Keratinocyte (primary cell): Measurements from ENCODE around the gene NTN5. TPM values are rescaled to one million over a fixed set of nuclear protein-coding genes. Genes with fewer than 3 reads are reported as not detected.
"Not testable (repeated sequence)": the region's sequence is repeated elsewhere in the genome, so short reads cannot be mapped to it uniquely, and the experiment has no call there.

ENCODE experiments used
- DNase-seq: peaks from one replicate; pipeline ENCODE4 v3.0.0-alpha.2; 2011; ENCODE audit warnings: low read depth, missing footprints, low spot score
- FAIRE-seq: peaks from 2 replicates; lab custom pipeline; 2011; peaks lifted over from hg19 to GRCh38; lab: Jason Lieb, UNC
- H2AFZ ChIP-seq: 2 replicates; pipeline ENCODE4 v1.6.0; 2012; ENCODE audit warnings: low read length, control low read depth, inconsistent platforms; ENCODE audit not compliant: control insufficient read depth
- H3K27ac ChIP-seq: 2 replicates; pipeline ENCODE4 v1.5.1; 2011; ENCODE audit warnings: low read length; ENCODE audit not compliant: control insufficient read depth, insufficient read depth
- H3K27me3 ChIP-seq: 3 replicates; pipeline ENCODE4 v1.6.0; 2011; ENCODE audit warnings: low read length; ENCODE audit not compliant: control insufficient read depth, insufficient read depth; ENCODE audit errors: extremely low read depth
- H3K36me3 ChIP-seq, 2 experiments: 2 replicates in 1 of 2; 3 replicates in 1 of 2; pipeline ENCODE4 v1.5.1; 2011; ENCODE audit warnings: low read length in 2 of 2, mild to moderate bottlenecking in 1 of 2; ENCODE audit not compliant: control insufficient read depth in 2 of 2, insufficient read depth in 2 of 2; ENCODE audit errors: extremely low read depth in 1 of 2
- H3K4me1 ChIP-seq: 3 replicates; pipeline ENCODE4 v1.5.1; 2011; ENCODE audit warnings: low read length; ENCODE audit not compliant: control insufficient read depth, insufficient read depth; ENCODE audit errors: extremely low read depth
- H3K4me2 ChIP-seq: 3 replicates; pipeline ENCODE4 v1.6.0; 2011; ENCODE audit warnings: low read depth, low read length; ENCODE audit not compliant: control insufficient read depth, insufficient read depth; ENCODE audit errors: extremely low read depth
- H3K4me3 ChIP-seq, 3 experiments: fragments of 200-600 bp in 1 of 3; sonication (generic) in 1 of 3; 2 replicates in 2 of 3; 3 replicates in 1 of 3; pipeline ENCODE4 v1.5.1; 2011 to 2016; ENCODE audit warnings: low read length in 3 of 3, mild to moderate bottlenecking in 3 of 3, control low read depth in 2 of 3, inconsistent platforms in 1 of 3, low read depth in 1 of 3, mixed read lengths in 1 of 3, mixed run types in 1 of 3, moderate library complexity in 1 of 3; ENCODE audit not compliant: control insufficient read depth in 2 of 3, insufficient read depth in 2 of 3; ENCODE audit errors: extremely low read depth in 1 of 3
- H3K79me2 ChIP-seq: 2 replicates; pipeline ENCODE4 v1.6.0; 2012; ENCODE audit warnings: low read length; ENCODE audit not compliant: control insufficient read depth, insufficient read depth
- H3K9ac ChIP-seq: 3 replicates; pipeline ENCODE4 v1.6.0; 2011; ENCODE audit warnings: low read length; ENCODE audit not compliant: control insufficient read depth, insufficient read depth; ENCODE audit errors: extremely low read depth
- H3K9me1 ChIP-seq: 3 replicates; pipeline ENCODE4 v1.6.0; 2011; ENCODE audit warnings: low read length; ENCODE audit not compliant: control insufficient read depth, insufficient read depth; ENCODE audit errors: extremely low read depth
- H3K9me3 ChIP-seq: 2 replicates; pipeline ENCODE4 v1.5.1; 2012; ENCODE audit warnings: low read depth, low read length; ENCODE audit not compliant: control insufficient read depth
- H4K20me1 ChIP-seq: 3 replicates; pipeline ENCODE4 v1.6.0; 2011; ENCODE audit warnings: low read length; ENCODE audit not compliant: control insufficient read depth, insufficient read depth; ENCODE audit errors: extremely low read depth
- EZH2 ChIP-seq: IDR thresholded peaks from one replicate; pipeline ENCODE4 v1.6.1; 2012; ENCODE audit warnings: inconsistent platforms, mild to moderate bottlenecking, low read length, moderate library complexity
- dilution Hi-C: fragments of 300-500 bp; cut with MboI; formaldehyde crosslinking; loops from one replicate; pipeline ENCODE4 v1.7.0; 2020; ENCODE audit warnings: low sequenced_read_pairs; ENCODE audit not compliant: extremely low pct_ligation_motif_present
- polyA plus RNA-seq, 5 experiments: library from polyadenylated mRNA; depleted of rRNA in 3 of 5; stranded (reverse) in 3 of 5; stranded (forward) in 1 of 5; unstranded in 1 of 5; fragments of >200 nt; gene quantifications; 1 replicate in 1 of 5; 2 replicates in 3 of 5; 3 replicates in 1 of 5; pipeline versions ENCODE4 v1.2.1 to v1.2.3, GENCODE V29; 2011 to 2012; ENCODE audit warnings: missing spikeins in 2 of 5, low read depth in 1 of 5, low replicate concordance in 1 of 5
- TF ChIP-seq, protein P1 (sequence below), 3 experiments: IDR thresholded peaks in 1 of 3; conservative IDR thresholded peaks in 1 of 3; optimal IDR thresholded peaks in 1 of 3; 2 replicates in 2 of 3; 3 replicates in 1 of 3; pipeline versions ENCODE3 to v1.5.1; 2011; ENCODE audit warnings: low read length in 3 of 3, mild to moderate bottlenecking in 3 of 3, moderate library complexity in 2 of 3, control low read depth in 1 of 3, inconsistent platforms in 1 of 3; ENCODE audit not compliant: insufficient read depth in 2 of 3; ENCODE audit errors: extremely low read depth in 1 of 3

Gene NTN5
- polyA plus RNA-seq, 1 donor (not counting 4 experiments of a cell fraction or from before 2014, with no cell fraction given), result 0.07 TPM

GRCh38 chr19:48681127-48681470 lies 8.3 kb upstream of the NTN5 start:
- dilution Hi-C loops, result no loop called here
- no peak for DNase-seq
- no peaks in the 10 kb centered on the region for H3K36me3 ChIP-seq
- H3K9me3 ChIP-seq, result no peaks in the 10 kb centered on the region
- no peak for TF ChIP-seq EZH2
- TF ChIP-seq, protein P1, sequence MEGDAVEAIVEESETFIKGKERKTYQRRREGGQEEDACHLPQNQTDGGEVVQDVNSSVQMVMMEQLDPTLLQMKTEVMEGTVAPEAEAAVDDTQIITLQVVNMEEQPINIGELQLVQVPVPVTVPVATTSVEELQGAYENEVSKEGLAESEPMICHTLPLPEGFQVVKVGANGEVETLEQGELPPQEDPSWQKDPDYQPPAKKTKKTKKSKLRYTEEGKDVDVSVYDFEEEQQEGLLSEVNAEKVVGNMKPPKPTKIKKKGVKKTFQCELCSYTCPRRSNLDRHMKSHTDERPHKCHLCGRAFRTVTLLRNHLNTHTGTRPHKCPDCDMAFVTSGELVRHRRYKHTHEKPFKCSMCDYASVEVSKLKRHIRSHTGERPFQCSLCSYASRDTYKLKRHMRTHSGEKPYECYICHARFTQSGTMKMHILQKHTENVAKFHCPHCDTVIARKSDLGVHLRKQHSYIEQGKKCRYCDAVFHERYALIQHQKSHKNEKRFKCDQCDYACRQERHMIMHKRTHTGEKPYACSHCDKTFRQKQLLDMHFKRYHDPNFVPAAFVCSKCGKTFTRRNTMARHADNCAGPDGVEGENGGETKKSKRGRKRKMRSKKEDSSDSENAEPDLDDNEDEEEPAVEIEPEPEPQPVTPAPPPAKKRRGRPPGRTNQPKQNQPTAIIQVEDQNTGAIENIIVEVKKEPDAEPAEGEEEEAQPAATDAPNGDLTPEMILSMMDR (optimal IDR thresholded peaks at IDR 0.05 in 1 of 3, IDR thresholded peaks at IDR 0.05 in 1 of 3, conservative IDR thresholded peaks at IDR 0.05 in 1 of 3; ENCODE audit: extremely low read depth in 1 of 3, insufficient read depth in 2 of 3, low read length in 3 of 3), result no peak
- H3K4me1 ChIP-seq, result no peaks in the 10 kb centered on the region
- no peaks in the 10 kb centered on the region for H3K79me2 ChIP-seq
- FAIRE-seq, result no peak
- no peak overlapping the region for H3K4me2 ChIP-seq
- H3K9me1 ChIP-seq, result no peaks in the 10 kb centered on the region
- no peak overlapping the region for H3K4me3 ChIP-seq
- H2AFZ ChIP-seq, result no peak overlapping the region
- no peaks in the 10 kb centered on the region for H4K20me1 ChIP-seq
- H3K9ac ChIP-seq, result no peak overlapping the region
- no peak overlapping the region for H3K27ac ChIP-seq
- H3K27me3 ChIP-seq, result no peaks in the 10 kb centered on the region

- no peaks in the 10 kb centered on the region for H3K79me2 ChIP-seq
- no peaks in the 10 kb centered on the region for H3K9me3 ChIP-seq
- H3K36me3 ChIP-seq, result no peaks in the 10 kb centered on the region
- H3K4me3 ChIP-seq, result no peak overlapping the region
- no peaks in the 10 kb centered on the region for H3K27me3 ChIP-seq
- no peak overlapping the region for H3K27ac ChIP-seq
- no peaks in the 10 kb centered on the region for H3K9me1 ChIP-seq
- dilution Hi-C loops, result no loop called here
- FAIRE-seq, result no peak
- no peak for DNase-seq
- H3K4me1 ChIP-seq, result no peaks in the 10 kb centered on the region
- H3K9ac ChIP-seq, result no peak overlapping the region
- TF ChIP-seq, protein P1 (optimal IDR thresholded peaks at IDR 0.05 in 1 of 3, IDR thresholded peaks at IDR 0.05 in 1 of 3, conservative IDR thresholded peaks at IDR 0.05 in 1 of 3; ENCODE audit: extremely low read depth in 1 of 3, insufficient read depth in 2 of 3, low read length in 3 of 3), result no peak
- no peak for TF ChIP-seq EZH2
- no peak overlapping the region for H3K4me2 ChIP-seq
- H4K20me1 ChIP-seq, result no peaks in the 10 kb centered on the region
- H2AFZ ChIP-seq, result no peak overlapping the region
Measured at GRCh38 chr19:48680436-48681126, 7.8 kb upstream of the NTN5 start.

DNA sequence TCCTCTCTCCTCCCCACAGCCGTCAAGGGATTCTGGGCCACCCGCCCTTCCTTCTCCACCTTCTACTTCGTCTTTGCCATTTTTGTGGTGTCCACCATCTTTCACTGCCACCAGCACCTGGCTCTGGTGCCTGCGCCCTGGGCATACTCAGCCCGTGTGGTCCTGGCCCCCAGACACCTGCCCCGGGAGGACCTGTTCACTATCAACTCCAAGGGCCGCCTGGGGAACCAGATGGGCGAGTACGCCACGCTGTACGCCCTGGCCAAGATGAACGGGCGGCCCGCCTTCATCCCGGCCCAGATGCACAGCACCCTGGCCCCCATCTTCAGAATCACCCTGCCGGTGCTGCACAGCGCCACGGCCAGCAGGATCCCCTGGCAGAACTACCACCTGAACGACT lies 7.2 kb upstream of the NTN5 start:
- not testable (repeated sequence) for H4K20me1 ChIP-seq, FAIRE-seq

More for the DNA sequence above, 7.2 kb upstream of the NTN5 start:
- H3K27ac ChIP-seq, H3K4me1 ChIP-seq, H3K9me1 ChIP-seq, H3K27me3 ChIP-seq, H3K4me3 ChIP-seq, dilution Hi-C loops, H3K79me2 ChIP-seq, H3K4me2 ChIP-seq, H3K9ac ChIP-seq, H2AFZ ChIP-seq, H3K36me3 ChIP-seq, H3K9me3 ChIP-seq, DNase-seq: not testable (repeated sequence)
